ENCODE data around the gene TMEM120B.
"Not testable (repeated sequence)": the region's sequence is repeated elsewhere in the genome, so short reads cannot be mapped to it uniquely, and the experiment has no call there.

TMEM120B gene

GRCh38 chr12:121678305-121678704, 34.2 kb upstream of the TMEM120B start:
- Histone ChIP-seq H3K27ac (no peak overlapping the region), H3K4me3 (no peak overlapping the region)
- TF ChIP-seq CTCF (IDR thresholded peaks at IDR 0.05): no peak
- no peak for DNase-seq (ENCODE audit: low spot score)

DNA sequence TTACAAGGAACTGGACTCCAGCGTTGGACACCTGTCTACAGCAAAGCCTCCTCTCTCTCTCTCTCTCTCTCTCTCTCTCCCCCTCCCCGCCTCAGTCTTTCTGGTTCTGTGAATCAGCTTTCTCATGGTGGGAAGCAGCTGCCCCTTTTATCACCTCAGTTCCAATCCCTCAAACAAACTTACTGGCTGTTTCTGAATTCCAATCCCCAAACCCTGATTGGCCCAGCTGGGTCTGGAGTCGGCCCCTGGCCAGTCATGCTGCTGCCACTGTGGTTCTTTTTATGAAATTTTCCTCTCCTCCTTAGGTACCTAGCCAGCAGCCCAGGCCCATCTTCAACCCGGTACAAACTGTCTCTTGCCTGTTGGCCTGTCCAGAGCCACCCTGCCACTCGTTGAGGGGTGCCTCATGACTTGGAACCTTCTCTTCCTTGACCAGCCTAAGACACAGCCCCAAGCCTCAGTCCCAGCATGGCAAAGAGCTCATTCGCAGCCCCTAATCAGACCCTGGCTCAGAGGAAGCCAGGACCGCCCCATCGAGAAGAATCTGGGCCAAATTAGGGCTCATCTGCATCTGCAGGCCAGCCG, 33.7 kb upstream of the TMEM120B start:
- Histone ChIP-seq H3K27ac (no peak overlapping the region), H3K4me3 (no peak overlapping the region)
- no peak for TF ChIP-seq CTCF (IDR thresholded peaks at IDR 0.05)
- no peak for DNase-seq (ENCODE audit: low spot score)

- not testable (repeated sequence) for H3K27ac ChIP-seq; DNase-seq (ENCODE audit: low spot score); H3K4me3 ChIP-seq
Measured at GRCh38 chr12:121679661-121680197, 32.8 kb upstream of the TMEM120B start.

GRCh38 chr12:121688966-121689365, 23.6 kb upstream of the TMEM120B start:
- Histone ChIP-seq H3K4me3 (no peak overlapping the region), H3K27ac (no peak overlapping the region)
- no peak for DNase-seq (ENCODE audit: low spot score)
- no peak for TF ChIP-seq CTCF (IDR thresholded peaks at IDR 0.05)

- H3K4me3 ChIP-seq: no peak overlapping the region
- DNase-seq (ENCODE audit: low spot score): no peak
- H3K27ac ChIP-seq: no peak overlapping the region
- no peak for TF ChIP-seq CTCF (IDR thresholded peaks at IDR 0.05)
Measured at GRCh38 chr12:121689430-121689829, 23.1 kb upstream of the TMEM120B start.

- H3K4me3 ChIP-seq: not testable (repeated sequence)
Measured at GRCh38 chr12:121692744-121693143, 19.8 kb upstream of the TMEM120B start.

GRCh38 chr12:121693155-121693687, 19.3 kb upstream of the TMEM120B start:
- no peak for TF ChIP-seq CTCF (IDR thresholded peaks at IDR 0.05)
- no peak for DNase-seq (ENCODE audit: low spot score)
- H3K27ac ChIP-seq: no peak overlapping the region

More at GRCh38 chr12:121692744-121693143, 19.8 kb upstream of the TMEM120B start:
- not testable (repeated sequence) for DNase-seq (ENCODE audit: low spot score); H3K27ac ChIP-seq

DNA sequence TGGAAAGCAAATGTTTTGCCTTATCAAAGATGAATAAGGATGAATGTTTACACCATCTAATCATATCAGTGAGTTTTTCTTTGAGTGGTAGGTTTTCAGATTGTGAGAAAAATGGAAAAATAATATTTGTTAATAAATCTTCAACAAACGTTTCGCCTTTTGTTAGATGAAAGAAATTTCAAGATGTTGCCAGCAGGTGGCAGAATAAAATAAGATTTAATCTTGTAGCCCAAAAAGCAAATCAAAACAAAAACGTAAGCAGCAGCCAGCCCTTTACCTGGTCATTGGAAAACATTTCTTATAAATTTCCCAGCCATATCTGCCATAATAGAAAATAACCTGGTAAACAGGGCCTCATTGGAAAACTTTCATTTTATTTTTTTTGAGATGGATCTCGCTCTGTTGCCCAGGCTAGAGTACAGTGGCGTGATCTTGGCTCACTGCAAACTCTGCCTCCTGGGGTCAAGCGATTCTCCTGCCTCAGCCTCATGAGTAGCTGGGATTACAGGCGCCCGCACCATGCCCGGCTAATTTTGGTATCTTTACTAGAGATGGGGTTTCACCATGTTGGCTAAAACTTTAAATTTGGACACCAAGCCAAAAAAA, 15.4 kb upstream of the TMEM120B start:
- DNase-seq (ENCODE audit: low spot score): no peak
- no peak overlapping the region for H3K27ac ChIP-seq
- H3K4me3 ChIP-seq: no peak overlapping the region
- peak; percentile 37 for TF ChIP-seq CTCF (IDR thresholded peaks at IDR 0.05)

More at GRCh38 chr12:121693155-121693687, 19.3 kb upstream of the TMEM120B start:
- H3K4me3 ChIP-seq: no peak overlapping the region

DNA sequence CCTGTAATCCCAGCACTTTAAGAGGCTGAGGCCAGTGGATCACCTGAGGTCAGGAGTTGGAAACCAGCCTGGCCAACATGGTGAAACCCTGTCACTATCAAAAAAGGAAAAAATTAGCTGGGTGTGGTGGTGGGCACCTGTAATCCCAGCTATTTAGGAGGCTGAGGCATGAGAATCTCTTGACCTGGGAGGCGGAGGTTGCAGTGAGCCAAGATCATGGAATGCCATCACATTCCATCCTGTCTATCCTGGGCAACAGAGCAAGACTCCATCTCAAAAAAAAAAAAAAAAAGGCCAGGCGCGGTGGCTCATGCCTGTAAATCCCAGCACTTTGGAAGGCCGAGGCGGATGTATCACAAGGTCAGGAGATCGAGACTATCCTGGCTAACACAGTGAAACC, 14.7 kb upstream of the TMEM120B start:
- not testable (repeated sequence) for H3K27ac ChIP-seq; DNase-seq (ENCODE audit: low spot score); H3K4me3 ChIP-seq
